ENCODE results near the gene JOSD2. TPM values are rescaled to one million over a fixed set of nuclear protein-coding genes. Genes with fewer than 3 reads are reported as not detected.

Gene JOSD2
- total RNA-seq, 2 donors from 2014 or later, result 29.4 to 31.7 TPM

GRCh38 chr19:50466706-50467039 is 44.3 kb downstream of the JOSD2 start:
- no peaks in the 10 kb centered on the region for H3K4me1 ChIP-seq (replicated peaks)
- DNase-seq (ENCODE audit: low spot score), result no peak
- intact Hi-C loops (cut with DNase I), result no loop called here
- H3K9me3 ChIP-seq, result no peaks in the 10 kb centered on the region
- H3K4me3 ChIP-seq, result no peak overlapping the region
- H3K27ac ChIP-seq, result no peak overlapping the region
- WGBS, result 82% methylated on average over 11 of the region's 11 CpGs
- no peaks in the 10 kb centered on the region for H3K27me3 ChIP-seq (replicated peaks; ENCODE audit: insufficient read depth)
- TF ChIP-seq POLR2A (IDR thresholded peaks at IDR 0.05) (no peak), POLR2AphosphoS5 (IDR thresholded peaks at IDR 0.05) (no peak), CTCF (IDR thresholded peaks at IDR 0.05) (no peak)
- no peaks in the 10 kb centered on the region for H3K36me3 ChIP-seq

GRCh38 chr19:50465986-50466705 is 44.8 kb downstream of the JOSD2 start:
- DNase-seq (ENCODE audit: low spot score), result no peak
- intact Hi-C loops (cut with DNase I), result no loop called here
- Histone ChIP-seq H3K9me3 (no peaks in the 10 kb centered on the region), H3K36me3 (no peaks in the 10 kb centered on the region), H3K27ac (no peak overlapping the region), H3K4me1 (replicated peaks) (no peaks in the 10 kb centered on the region), H3K27me3 (replicated peaks; ENCODE audit: insufficient read depth) (no peaks in the 10 kb centered on the region), H3K4me3 (no peak overlapping the region)
- TF ChIP-seq POLR2A (IDR thresholded peaks at IDR 0.05) (no peak), POLR2AphosphoS5 (IDR thresholded peaks at IDR 0.05) (no peak), CTCF (IDR thresholded peaks at IDR 0.05) (no peak)
- WGBS, result 40% methylated on average over 29 of the region's 29 CpGs

GRCh38 chr19:50465000-50465399 is 46.0 kb downstream of the JOSD2 start:
- Histone ChIP-seq H3K4me3 (no peak overlapping the region), H3K4me1 (replicated peaks) (no peaks in the 10 kb centered on the region), H3K36me3 (no peaks in the 10 kb centered on the region), H3K9me3 (no peaks in the 10 kb centered on the region), H3K27me3 (replicated peaks; ENCODE audit: insufficient read depth) (no peaks in the 10 kb centered on the region), H3K27ac (no peak overlapping the region)
- intact Hi-C loops (cut with DNase I), result no loop called here
- no peak for DNase-seq (ENCODE audit: low spot score)
- WGBS, result 93% methylated on average over 13 of the region's 13 CpGs
- TF ChIP-seq POLR2A (IDR thresholded peaks at IDR 0.05) (no peak), CTCF (IDR thresholded peaks at IDR 0.05) (no peak), POLR2AphosphoS5 (IDR thresholded peaks at IDR 0.05) (no peak)

GRCh38 chr19:50464348-50464747 is 46.6 kb downstream of the JOSD2 start:
- Histone ChIP-seq H3K4me3 (no peak overlapping the region), H3K9me3 (no peaks in the 10 kb centered on the region), H3K4me1 (replicated peaks) (no peaks in the 10 kb centered on the region), H3K27ac (no peak overlapping the region), H3K27me3 (replicated peaks; ENCODE audit: insufficient read depth) (peaks cover 2% of the 10 kb centered on the region), H3K36me3 (no peaks in the 10 kb centered on the region)
- no peak for TF ChIP-seq POLR2A (IDR thresholded peaks at IDR 0.05)
- no peak for TF ChIP-seq POLR2AphosphoS5 (IDR thresholded peaks at IDR 0.05)
- no peak for TF ChIP-seq CTCF (IDR thresholded peaks at IDR 0.05)
- 73% methylated on average over 14 of the region's 19 CpGs for WGBS
- DNase-seq (ENCODE audit: low spot score), result no peak
- intact Hi-C loops (cut with DNase I), result no loop called here

GRCh38 chr19:50462970-50463369 is 48.0 kb downstream of the JOSD2 start:
- no peak for DNase-seq (ENCODE audit: low spot score)
- Histone ChIP-seq H3K4me1 (replicated peaks) (no peaks in the 10 kb centered on the region), H3K27ac (no peak overlapping the region), H3K36me3 (no peaks in the 10 kb centered on the region), H3K27me3 (replicated peaks; ENCODE audit: insufficient read depth) (peaks cover 8% of the 10 kb centered on the region), H3K4me3 (no peak overlapping the region), H3K9me3 (no peaks in the 10 kb centered on the region)
- intact Hi-C loops (cut with DNase I), result no loop called here
- TF ChIP-seq POLR2A (IDR thresholded peaks at IDR 0.05) (no peak), CTCF (IDR thresholded peaks at IDR 0.05) (no peak), POLR2AphosphoS5 (IDR thresholded peaks at IDR 0.05) (no peak)
- 75% methylated on average over 7 of the region's 7 CpGs for WGBS
